ENCODE measurements around the gene ATP2B3.

DNA sequence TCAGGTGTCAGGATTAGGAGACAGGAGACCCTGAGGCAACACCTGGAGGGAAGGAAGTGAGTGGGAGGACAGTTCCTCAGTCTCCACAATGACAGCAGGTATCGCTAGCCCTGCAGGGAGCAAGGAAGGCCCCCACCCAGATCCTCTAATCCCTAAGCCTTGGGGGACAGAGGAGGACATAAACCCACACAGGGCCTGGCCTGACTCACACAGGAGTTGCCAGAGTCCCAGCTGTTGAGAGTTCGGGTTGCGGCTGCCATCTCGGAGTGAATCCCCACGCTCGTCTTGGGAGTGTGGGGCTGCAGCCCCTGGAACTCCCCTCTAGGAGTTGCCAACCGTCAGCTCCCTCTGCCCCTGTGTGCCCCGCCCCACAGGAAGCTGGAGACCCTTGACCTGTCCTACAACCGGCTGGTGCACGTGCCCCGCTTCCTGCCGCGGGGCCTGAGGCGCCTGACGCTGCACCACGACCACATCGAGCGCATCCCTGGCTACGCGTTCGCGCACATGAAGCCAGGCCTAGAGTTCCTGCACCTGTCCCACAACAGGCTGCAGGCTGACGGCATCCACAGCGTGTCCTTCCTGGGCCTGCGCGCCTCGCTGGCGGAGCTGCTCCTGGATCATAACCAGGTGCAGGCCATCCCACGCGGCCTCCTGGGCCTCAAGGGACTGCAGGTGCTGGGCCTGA is 31.9 kb upstream of the ATP2B3 start:
- TF ChIP-seq CTCF (IDR thresholded peaks at IDR 0.05), result no peak
- TF ChIP-seq POLR2A (IDR thresholded peaks at IDR 0.05), result no peak
